Measurements from ENCODE around the gene ZNF423. TPM values are rescaled to one million over a fixed set of nuclear protein-coding genes. Genes with fewer than 3 reads are reported as not detected.

ZNF423 gene
- total and polyA plus RNA-seq, 2 experiments from 2014 or later = 0.43 to 0.49 TPM

DNA sequence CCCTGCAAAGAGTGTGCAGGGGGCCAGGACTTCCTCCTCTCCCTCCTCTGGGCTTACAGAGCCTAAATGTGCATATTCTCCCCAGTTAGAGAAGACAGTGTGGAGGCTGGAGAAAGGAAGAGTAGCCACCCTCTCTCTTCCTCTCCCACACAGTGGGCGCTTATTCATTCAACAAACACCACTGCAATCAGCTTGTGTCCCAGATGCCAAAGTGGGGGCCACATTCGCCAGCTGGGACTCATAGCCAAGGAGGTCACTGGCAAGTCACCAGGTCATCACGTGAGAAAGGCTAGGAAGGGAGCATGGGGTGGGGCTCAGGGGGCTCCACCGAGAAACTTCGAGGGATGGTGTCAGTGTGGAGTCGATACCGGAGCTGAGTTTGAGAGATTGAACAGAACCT lies 45.0 kb upstream of the ZNF423 start:
- Histone ChIP-seq H3K9me2 (ENCODE audit: insufficient read depth) (no peaks in the 10 kb centered on the region), H3K4me2 (ENCODE audit: unreplicated experiment) (no peak overlapping the region), H4K20me1 (ENCODE audit: insufficient read depth) (no peaks in the 10 kb centered on the region), H2AFZ (no peak overlapping the region), H3K9me3 (ENCODE audit: low read depth) (no peaks in the 10 kb centered on the region), H3K4me3 (no peak overlapping the region), H3K79me2 (ENCODE audit: insufficient read depth) (no peaks in the 10 kb centered on the region), H3F3A (ENCODE audit: insufficient read depth) (no peaks in the 10 kb centered on the region), H3K27ac (no peak overlapping the region), H3K4me1 (ENCODE audit: insufficient read depth) (no peaks in the 10 kb centered on the region), H3K9ac (no peak overlapping the region), H3K27me3 (replicated peaks; ENCODE audit: insufficient read depth) (no peaks in the 10 kb centered on the region; the same call in 1 of the 2 replicates), H3K36me3 (ENCODE audit: low read depth) (no peaks in the 10 kb centered on the region)
- in situ Hi-C loops (cut with MboI) = no loop called here
- WGBS, 2 experiments (ENCODE audit: low coverage in 1 of 2, low lambda C conversion rate in 2 of 2, missing lambda C conversion rate in 2 of 2) = 68 to 69% methylated on average over 7 of the region's 7 CpGs
- no peak for TF ChIP-seq EZH2phosphoT487 (IDR thresholded peaks at IDR 0.05; ENCODE audit: insufficient read depth, low read depth)
- no peak for TF ChIP-seq EZH2 (IDR thresholded peaks at IDR 0.05; ENCODE audit: insufficient read depth, poor library complexity, severe bottlenecking)
- no peak for DNase-seq

DNA sequence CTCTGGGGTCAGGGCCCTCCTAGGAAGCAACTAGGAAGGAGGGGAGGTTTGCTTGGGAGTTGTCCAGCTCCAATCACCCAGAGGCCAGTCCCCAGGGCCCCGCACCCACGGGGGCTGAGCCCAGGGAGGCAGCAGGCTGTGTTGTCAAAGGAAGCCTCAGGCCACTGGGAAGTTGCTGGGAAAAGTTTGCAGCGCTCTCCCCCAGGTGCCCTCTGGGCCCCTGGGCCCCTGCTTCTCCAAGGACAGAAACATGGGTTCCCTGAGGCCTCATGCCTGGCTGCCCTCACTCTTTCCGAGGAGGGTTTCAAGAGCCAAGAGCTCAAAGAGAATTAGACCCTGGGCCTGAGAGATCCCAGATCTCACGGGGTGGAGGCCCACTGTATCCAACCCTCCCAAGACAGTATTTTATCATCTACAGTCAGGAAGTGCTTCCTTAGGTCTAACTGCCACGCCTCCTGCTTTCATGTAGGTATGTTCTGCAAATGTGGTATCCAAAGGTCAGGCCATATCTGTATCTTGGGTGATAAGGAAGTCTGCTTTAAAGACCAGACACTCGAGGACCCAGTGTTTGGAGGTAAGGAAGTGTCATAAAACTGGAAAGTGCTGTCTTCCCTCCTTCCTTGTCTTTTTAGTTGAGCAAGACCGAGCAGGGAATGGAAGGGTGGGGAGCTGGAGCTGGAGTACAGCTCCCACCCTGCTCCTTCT lies 44.2 kb upstream of the ZNF423 start:
- H3K9me2 ChIP-seq (ENCODE audit: insufficient read depth) = no peaks in the 10 kb centered on the region
- in situ Hi-C loops (cut with MboI) = no loop called here
- H3F3A ChIP-seq (ENCODE audit: insufficient read depth) = no peaks in the 10 kb centered on the region
- TF ChIP-seq EZH2phosphoT487 (IDR thresholded peaks at IDR 0.05; ENCODE audit: insufficient read depth, low read depth) = no peak
- TF ChIP-seq EZH2 (IDR thresholded peaks at IDR 0.05; ENCODE audit: insufficient read depth, poor library complexity, severe bottlenecking) = no peak
- no peaks in the 10 kb centered on the region; the same call in 1 of the 2 replicates for H3K27me3 ChIP-seq (replicated peaks; ENCODE audit: insufficient read depth)
- H3K9me3 ChIP-seq (ENCODE audit: low read depth) = no peaks in the 10 kb centered on the region
- H3K36me3 ChIP-seq (ENCODE audit: low read depth) = no peaks in the 10 kb centered on the region
- H3K9ac ChIP-seq = no peak overlapping the region
- H3K4me3 ChIP-seq = no peak overlapping the region
- no peak for DNase-seq
- H3K27ac ChIP-seq = no peak overlapping the region
- H2AFZ ChIP-seq = no peak overlapping the region
- no peaks in the 10 kb centered on the region for H3K79me2 ChIP-seq (ENCODE audit: insufficient read depth)
- no peaks in the 10 kb centered on the region for H4K20me1 ChIP-seq (ENCODE audit: insufficient read depth)
- H3K4me2 ChIP-seq (ENCODE audit: unreplicated experiment) = no peak overlapping the region
- WGBS, 2 experiments (ENCODE audit: low coverage in 1 of 2, low lambda C conversion rate in 2 of 2, missing lambda C conversion rate in 2 of 2) = 38 to 44% methylated on average over 8 of the region's 8 CpGs
- no peaks in the 10 kb centered on the region for H3K4me1 ChIP-seq (ENCODE audit: insufficient read depth)

DNA sequence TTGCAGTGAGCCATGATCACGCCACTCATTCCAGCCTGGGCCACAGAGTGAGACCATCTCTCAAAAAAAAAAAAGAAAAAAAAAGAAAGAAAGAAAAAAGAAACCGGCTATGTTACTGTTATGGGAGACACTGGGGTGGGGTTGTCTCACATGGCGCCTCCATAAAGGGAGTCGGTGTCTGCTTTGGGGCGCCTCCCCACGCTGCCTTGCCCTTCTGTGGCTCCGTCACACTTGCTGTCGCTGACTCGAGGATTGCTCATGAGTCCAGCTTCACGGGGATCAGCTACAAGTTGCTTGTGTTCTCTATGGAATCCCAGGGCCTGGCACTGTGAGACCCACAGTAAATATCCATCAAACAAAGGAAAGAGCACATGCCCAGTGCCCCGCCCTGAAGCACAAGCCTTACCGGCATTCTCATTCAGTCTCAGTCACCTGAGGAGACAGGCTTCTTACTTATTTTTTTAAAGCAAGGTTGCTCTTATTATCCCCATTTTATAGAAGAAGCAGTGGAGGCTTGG lies 40.6 kb upstream of the ZNF423 start:
- Histone ChIP-seq H3K79me2 (ENCODE audit: insufficient read depth) (no peaks in the 10 kb centered on the region), H2AFZ (no peak overlapping the region), H3K9me3 (ENCODE audit: low read depth) (no peaks in the 10 kb centered on the region), H3K27ac (no peak overlapping the region), H3K27me3 (replicated peaks; ENCODE audit: insufficient read depth) (peaks cover 3% of the 10 kb centered on the region; the same call in 1 of the 2 replicates), H3K4me2 (ENCODE audit: unreplicated experiment) (no peak overlapping the region), H3K9ac (no peak overlapping the region), H3K4me3 (no peak overlapping the region), H3K9me2 (ENCODE audit: insufficient read depth) (no peaks in the 10 kb centered on the region), H3K4me1 (ENCODE audit: insufficient read depth) (no peaks in the 10 kb centered on the region), H3K36me3 (ENCODE audit: low read depth) (no peaks in the 10 kb centered on the region), H3F3A (ENCODE audit: insufficient read depth) (no peaks in the 10 kb centered on the region), H4K20me1 (ENCODE audit: insufficient read depth) (no peaks in the 10 kb centered on the region)
- TF ChIP-seq EZH2 (IDR thresholded peaks at IDR 0.05; ENCODE audit: insufficient read depth, poor library complexity, severe bottlenecking) = no peak
- 68 to 70% methylated on average over 12 of the region's 12 CpGs for WGBS, 2 experiments (ENCODE audit: low coverage in 1 of 2, low lambda C conversion rate in 2 of 2, missing lambda C conversion rate in 2 of 2)
- in situ Hi-C loops (cut with MboI) = no loop called here
- no peak for DNase-seq

DNA sequence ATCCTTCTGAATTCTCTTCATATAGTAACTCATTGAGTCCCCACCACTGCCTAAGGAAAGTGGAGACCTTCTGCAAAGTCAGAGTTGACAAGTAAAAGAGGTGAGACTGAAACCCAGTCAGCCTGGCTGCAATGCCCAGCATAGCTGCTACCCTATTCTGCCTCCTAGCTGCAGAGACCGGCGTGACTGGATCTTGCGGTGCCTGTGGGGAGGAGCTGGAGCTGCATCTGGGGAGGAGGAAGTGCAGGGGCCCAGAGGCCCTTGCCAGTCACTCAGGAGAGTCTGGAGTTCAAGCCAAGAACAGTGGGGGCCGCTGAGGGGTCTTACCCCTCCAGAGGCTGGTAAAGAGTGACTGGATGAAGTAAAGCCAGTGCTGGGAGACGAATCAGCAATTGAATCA lies 35.0 kb upstream of the ZNF423 start:
- in situ Hi-C loops (cut with MboI) = no loop called here
- Histone ChIP-seq H3F3A (ENCODE audit: insufficient read depth) (no peaks in the 10 kb centered on the region), H3K9me3 (ENCODE audit: low read depth) (no peaks in the 10 kb centered on the region), H3K9ac (no peak overlapping the region), H3K4me3 (no peak overlapping the region), H3K79me2 (ENCODE audit: insufficient read depth) (no peaks in the 10 kb centered on the region), H3K4me1 (ENCODE audit: insufficient read depth) (no peaks in the 10 kb centered on the region), H3K4me2 (ENCODE audit: unreplicated experiment) (no peak overlapping the region), H2AFZ (no peak overlapping the region), H3K36me3 (ENCODE audit: low read depth) (no peaks in the 10 kb centered on the region), H4K20me1 (ENCODE audit: insufficient read depth) (no peaks in the 10 kb centered on the region), H3K27ac (no peak overlapping the region), H3K9me2 (ENCODE audit: insufficient read depth) (no peaks in the 10 kb centered on the region), H3K27me3 (replicated peaks; ENCODE audit: insufficient read depth) (peaks cover 3% of the 10 kb centered on the region; the same call in 1 of the 2 replicates)
- DNase-seq = peak; percentile 15
- TF ChIP-seq EZH2phosphoT487 (IDR thresholded peaks at IDR 0.05; ENCODE audit: insufficient read depth, low read depth) (no peak), EZH2 (IDR thresholded peaks at IDR 0.05; ENCODE audit: insufficient read depth, poor library complexity, severe bottlenecking) (no peak)
- WGBS, 2 experiments (ENCODE audit: low coverage in 1 of 2, low lambda C conversion rate in 2 of 2, missing lambda C conversion rate in 2 of 2) = 13 to 16% methylated on average over 5 of the region's 5 CpGs

Data from GM23248 (cell line).